GM12892 (cell line): ENCODE data around the gene XDH.

ENCODE experiments used
- DNase-seq: peaks from one replicate; pipeline ENCODE4 v3.0.0; 2011; ENCODE audit not compliant: insufficient read length
- FAIRE-seq: peaks from 2 replicates; lab custom pipeline; 2011; peaks lifted over from hg19 to GRCh38; lab: Jason Lieb, UNC
- POLR2A ChIP-seq: IDR thresholded peaks from 2 replicates; pipeline ENCODE4 v1.6.1; 2011; ENCODE audit warnings: low read depth, low read length, control low read depth
- POLR2AphosphoS5 ChIP-seq: IDR thresholded peaks from 2 replicates; pipeline ENCODE4 v1.6.1; 2011; ENCODE audit warnings: low read depth, low read length, control low read depth
- TAF1 ChIP-seq: IDR thresholded peaks from 2 replicates; pipeline ENCODE4 v1.6.1; 2011; ENCODE audit warnings: low read depth, mild to moderate bottlenecking, control low read depth, low read length, borderline replicate concordance

XDH gene

GRCh38 chr2:31421634-31422033 lies 7.1 kb upstream of the XDH start:
- FAIRE-seq (no peak), DNase-seq (no peak)
- TF ChIP-seq TAF1, result no peak
- no peak for TF ChIP-seq POLR2A
- no peak for TF ChIP-seq POLR2AphosphoS5

GRCh38 chr2:31420936-31421335 lies 6.4 kb upstream of the XDH start:
- no peak for TF ChIP-seq POLR2A
- TF ChIP-seq TAF1, result no peak
- no peak for TF ChIP-seq POLR2AphosphoS5
- DNase-seq, result no peak

GRCh38 chr2:31419386-31419785 lies 4.8 kb upstream of the XDH start:
- no peak for TF ChIP-seq TAF1
- no peak for TF ChIP-seq POLR2AphosphoS5
- no peak for TF ChIP-seq POLR2A
- no peak for FAIRE-seq
- no peak for DNase-seq

More at GRCh38 chr2:31420936-31421335, 6.4 kb upstream of the XDH start:
- no peak for FAIRE-seq

GRCh38 chr2:31415421-31415820 lies 879 bp upstream of the XDH start:
- FAIRE-seq (no peak), DNase-seq (no peak)
- TF ChIP-seq POLR2AphosphoS5 (no peak), TAF1 (no peak), POLR2A (no peak)

- DNase-seq (no peak), FAIRE-seq (no peak)
- TF ChIP-seq POLR2A, result no peak
- TF ChIP-seq TAF1, result no peak
- no peak for TF ChIP-seq POLR2AphosphoS5
Measured at GRCh38 chr2:31413862-31414550, 536 bp downstream of the XDH start.

GRCh38 chr2:31413025-31413424 lies 1.5 kb downstream of the XDH start:
- FAIRE-seq (no peak), DNase-seq (no peak)
- TF ChIP-seq TAF1 (no peak), POLR2A (no peak), POLR2AphosphoS5 (no peak)

GRCh38 chr2:31411771-31412170 lies 2.8 kb downstream of the XDH start:
- FAIRE-seq, result no peak
- TF ChIP-seq POLR2A (no peak), POLR2AphosphoS5 (no peak), TAF1 (no peak)
- no peak for DNase-seq

GRCh38 chr2:31406593-31407385 lies 7.8 kb downstream of the XDH start:
- no peak for FAIRE-seq

GRCh38 chr2:31404827-31405226 lies 9.7 kb downstream of the XDH start:
- DNase-seq (no peak), FAIRE-seq (no peak)
- TF ChIP-seq TAF1 (no peak), POLR2AphosphoS5 (no peak), POLR2A (no peak)

More at GRCh38 chr2:31406593-31407385, 7.8 kb downstream of the XDH start:
- DNase-seq, result no peak
- TF ChIP-seq TAF1 (no peak), POLR2A (no peak), POLR2AphosphoS5 (no peak)

- TF ChIP-seq TAF1 (no peak), POLR2A (no peak), POLR2AphosphoS5 (no peak)
- DNase-seq (no peak), FAIRE-seq (no peak)
Measured at GRCh38 chr2:31404302-31404701, 10.2 kb downstream of the XDH start.

GRCh38 chr2:31402388-31402787 lies 12.2 kb downstream of the XDH start:
- DNase-seq (no peak), FAIRE-seq (no peak)
- TF ChIP-seq TAF1, result no peak
- no peak for TF ChIP-seq POLR2A
- no peak for TF ChIP-seq POLR2AphosphoS5

GRCh38 chr2:31401580-31401979 lies 13.0 kb downstream of the XDH start:
- FAIRE-seq (no peak), DNase-seq (no peak)
- TF ChIP-seq TAF1 (no peak), POLR2AphosphoS5 (no peak), POLR2A (no peak)

- no peak for TF ChIP-seq TAF1
- no peak for TF ChIP-seq POLR2AphosphoS5
- no peak for TF ChIP-seq POLR2A
- FAIRE-seq, result no peak
Measured at GRCh38 chr2:31398881-31399280, 15.7 kb downstream of the XDH start.

More at GRCh38 chr2:31398881-31399280, 15.7 kb downstream of the XDH start:
- no peak for DNase-seq
